ENCODE data around the gene CWC27.

DNA sequence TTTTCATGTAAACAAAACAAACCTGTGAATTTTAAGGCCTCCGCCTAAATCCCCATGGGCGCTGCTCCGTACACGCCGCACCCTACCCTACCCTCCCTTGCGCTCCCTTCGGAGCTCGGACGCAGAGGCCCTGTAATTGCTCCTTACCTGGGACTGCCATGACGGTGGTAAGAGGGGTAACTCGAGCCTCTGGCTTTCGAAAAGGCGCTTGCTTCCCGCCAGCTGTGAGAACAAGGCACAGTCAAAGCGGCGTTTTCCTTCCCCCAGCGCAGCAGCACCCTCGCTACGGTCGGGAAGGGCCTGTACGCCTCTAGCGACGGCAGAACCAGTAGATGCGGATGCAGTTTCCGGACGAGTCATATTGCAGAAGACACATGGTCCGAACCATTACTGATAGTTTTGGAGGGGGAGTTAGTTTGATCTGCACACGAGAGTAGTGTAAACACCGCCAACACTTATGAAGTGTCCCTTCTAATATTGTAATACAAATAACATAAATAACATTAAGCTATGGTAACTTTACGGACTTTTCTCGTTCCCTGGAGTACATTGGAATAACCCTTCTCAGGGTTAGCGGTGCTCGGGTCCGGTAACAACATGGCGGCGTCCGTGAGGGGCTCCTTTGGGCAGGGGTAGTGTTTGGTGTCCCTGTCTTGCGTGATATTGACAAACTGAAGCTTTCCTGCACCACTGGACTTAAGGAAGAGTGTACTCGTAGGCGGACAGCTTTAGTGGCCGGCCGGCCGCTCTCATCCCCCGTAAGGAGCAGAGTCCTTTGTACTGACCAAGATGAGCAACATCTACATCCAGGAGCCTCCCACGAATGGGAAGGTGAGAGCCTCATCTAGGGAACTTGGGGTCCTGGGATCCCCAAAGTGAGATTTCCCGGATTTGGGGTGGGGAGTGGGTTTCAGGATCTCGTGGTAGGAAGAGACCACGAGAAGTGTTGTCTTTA is at the start of gene CWC27, which contains the start of gene SREK1IP1:
- TF ChIP-seq CTCF (conservative IDR thresholded peaks at IDR 0.05; ENCODE audit: low read depth, low read length) (no peak), EZH2 (IDR thresholded peaks at IDR 0.05; ENCODE audit: low read length, unreplicated experiment) (no peak)

Measured in PC-3 (cell line).